Neural crest cell (in vitro differentiated cells): ENCODE data around the gene NBEAL2. TPM values are rescaled to one million over a fixed set of nuclear protein-coding genes. Genes with fewer than 3 reads are reported as not detected.

Experiments used
- DNase-seq: peaks from one replicate; pipeline ENCODE4 v3.0.0; 2021; ENCODE audit warnings: low read depth, mixed read lengths, low spot score
- H3K27ac Mint-ChIP-seq: one replicate; pipeline ENCODE4 v1.8.0; 2021; ENCODE audit warnings: mild to moderate bottlenecking, mixed read lengths; ENCODE audit not compliant: unreplicated experiment
- H3K27me3 Mint-ChIP-seq: 2 replicates; pipeline ENCODE4 v1.8.0; 2021; ENCODE audit warnings: low read depth, mild to moderate bottlenecking, mixed read lengths
- H3K36me3 Mint-ChIP-seq: 2 replicates; pipeline ENCODE4 v1.8.0; 2021; ENCODE audit warnings: low read depth, mild to moderate bottlenecking, mixed read lengths
- H3K4me1 Mint-ChIP-seq: 2 replicates; pipeline ENCODE4 v1.8.0; 2021; ENCODE audit warnings: mixed read lengths
- H3K4me3 Mint-ChIP-seq: one replicate; pipeline ENCODE4 v1.8.0; 2021; ENCODE audit warnings: mild to moderate bottlenecking, mixed read lengths
- H3K9me3 Mint-ChIP-seq: 2 replicates; pipeline ENCODE4 v1.8.0; 2021; ENCODE audit warnings: mixed read lengths
- total RNA-seq: library from RNA; stranded (reverse); gene quantifications from 2 replicates; pipeline ENCODE4 v1.2.1, GENCODE V29; 2021
- TF ChIP-seq, protein P1 (sequence below): fragments of 200-600 bp; sonication (generic); conservative IDR thresholded peaks from 2 replicates; pipeline ENCODE4 v1.5.0; 2021; ENCODE audit warnings: antibody characterized with exemption, mild to moderate bottlenecking

Gene NBEAL2
- total RNA-seq, 1 donor from 2014 or later: 25.2 TPM

DNA sequence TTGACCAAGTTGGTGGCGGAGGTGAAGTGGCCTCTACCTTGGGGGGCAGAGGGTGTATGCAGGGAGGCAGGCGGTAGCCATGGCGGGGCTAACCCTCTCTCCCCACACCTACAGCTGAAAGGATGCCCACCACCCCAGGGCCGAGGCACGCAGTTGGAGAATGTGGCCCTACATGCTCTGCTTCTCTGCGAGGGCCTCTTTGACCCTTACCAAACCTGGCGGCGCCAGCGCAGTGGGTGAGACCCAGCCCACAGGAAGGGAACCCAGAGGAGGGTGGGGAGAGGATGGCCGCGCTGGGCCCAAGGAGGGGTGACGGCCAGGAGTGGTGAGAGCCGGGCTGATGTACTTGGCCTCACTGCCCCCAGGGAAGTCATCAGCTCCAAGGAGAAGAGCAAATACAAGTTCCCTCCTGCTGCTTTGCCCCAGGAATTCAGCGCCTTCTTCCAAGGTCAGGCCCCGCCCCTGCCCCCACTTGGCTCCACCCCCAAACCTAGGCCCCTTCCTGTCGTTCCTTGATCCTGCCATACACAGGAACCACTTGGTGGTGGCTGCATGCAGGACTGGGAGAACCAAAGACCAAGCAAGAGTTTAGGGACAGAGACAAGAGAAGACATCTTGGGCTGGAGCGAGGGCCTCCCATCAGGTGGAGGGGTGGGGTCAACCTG, 9.8 kb downstream of the NBEAL2 start:
- Mint-ChIP-seq H3K9me3 (no peaks in the 10 kb centered on the region), H3K4me3 (no peak overlapping the region), H3K36me3 (no peaks in the 10 kb centered on the region), H3K27ac (no peak overlapping the region), H3K4me1 (peaks cover 4% of the 10 kb centered on the region), H3K27me3 (no peaks in the 10 kb centered on the region)
- DNase-seq: no peak
- TF ChIP-seq, protein P1, sequence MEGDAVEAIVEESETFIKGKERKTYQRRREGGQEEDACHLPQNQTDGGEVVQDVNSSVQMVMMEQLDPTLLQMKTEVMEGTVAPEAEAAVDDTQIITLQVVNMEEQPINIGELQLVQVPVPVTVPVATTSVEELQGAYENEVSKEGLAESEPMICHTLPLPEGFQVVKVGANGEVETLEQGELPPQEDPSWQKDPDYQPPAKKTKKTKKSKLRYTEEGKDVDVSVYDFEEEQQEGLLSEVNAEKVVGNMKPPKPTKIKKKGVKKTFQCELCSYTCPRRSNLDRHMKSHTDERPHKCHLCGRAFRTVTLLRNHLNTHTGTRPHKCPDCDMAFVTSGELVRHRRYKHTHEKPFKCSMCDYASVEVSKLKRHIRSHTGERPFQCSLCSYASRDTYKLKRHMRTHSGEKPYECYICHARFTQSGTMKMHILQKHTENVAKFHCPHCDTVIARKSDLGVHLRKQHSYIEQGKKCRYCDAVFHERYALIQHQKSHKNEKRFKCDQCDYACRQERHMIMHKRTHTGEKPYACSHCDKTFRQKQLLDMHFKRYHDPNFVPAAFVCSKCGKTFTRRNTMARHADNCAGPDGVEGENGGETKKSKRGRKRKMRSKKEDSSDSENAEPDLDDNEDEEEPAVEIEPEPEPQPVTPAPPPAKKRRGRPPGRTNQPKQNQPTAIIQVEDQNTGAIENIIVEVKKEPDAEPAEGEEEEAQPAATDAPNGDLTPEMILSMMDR: no peak

DNA sequence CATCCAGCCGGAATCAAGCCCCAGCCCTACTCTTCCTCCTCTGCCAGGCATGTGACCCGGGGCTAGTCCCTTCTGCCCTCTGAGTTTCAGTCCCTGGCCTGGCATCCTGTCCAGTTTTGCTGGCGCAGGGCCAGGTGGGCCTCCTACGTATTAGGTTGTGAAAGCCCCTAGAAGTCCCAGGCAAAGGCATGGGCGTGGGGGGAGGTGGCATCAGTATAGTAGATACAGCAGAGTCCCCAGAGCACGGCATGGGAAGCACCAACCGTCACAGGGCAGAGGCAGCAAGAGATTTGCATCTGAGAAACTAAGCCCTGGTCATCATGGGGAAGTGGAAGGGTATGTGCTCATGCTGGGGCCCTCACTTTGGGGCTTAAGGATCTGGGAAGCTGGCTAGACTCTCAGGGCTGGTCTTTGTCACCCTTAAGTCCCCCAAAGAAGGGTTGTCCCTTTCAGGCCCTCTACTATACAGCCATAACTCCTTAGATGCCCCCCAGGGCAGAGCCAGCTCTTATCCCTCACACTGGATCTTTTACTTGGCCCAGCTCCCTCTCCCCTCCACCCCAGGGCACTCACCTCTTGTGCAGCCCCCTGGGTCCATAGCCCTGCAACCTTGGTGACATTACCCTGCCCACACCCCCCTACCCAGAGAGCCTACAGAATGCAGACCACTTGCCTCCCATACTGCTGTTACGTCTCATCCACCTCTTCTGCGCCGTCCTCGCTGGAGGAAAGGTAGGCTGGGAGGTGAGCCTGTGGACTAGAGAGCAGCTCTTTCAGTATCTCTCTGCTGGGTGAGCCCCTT, 11.3 kb downstream of the NBEAL2 start:
- H3K4me3 Mint-ChIP-seq: no peak overlapping the region
- H3K27me3 Mint-ChIP-seq: no peaks in the 10 kb centered on the region
- no peaks in the 10 kb centered on the region for H3K9me3 Mint-ChIP-seq
- TF ChIP-seq, protein P1: no peak
- H3K4me1 Mint-ChIP-seq: peaks cover 4% of the 10 kb centered on the region
- no peak for DNase-seq
- H3K36me3 Mint-ChIP-seq: no peaks in the 10 kb centered on the region
- H3K27ac Mint-ChIP-seq: no peak overlapping the region

- Mint-ChIP-seq H3K36me3 (no peaks in the 10 kb centered on the region), H3K4me3 (no peak overlapping the region), H3K4me1 (no peaks in the 10 kb centered on the region), H3K9me3 (no peaks in the 10 kb centered on the region), H3K27ac (no peak overlapping the region), H3K27me3 (no peaks in the 10 kb centered on the region)
- TF ChIP-seq, protein P1: no peak
- DNase-seq: no peak
Measured at GRCh38 chr3:46991406-46992165, 12.1 kb downstream of the NBEAL2 start.

DNA sequence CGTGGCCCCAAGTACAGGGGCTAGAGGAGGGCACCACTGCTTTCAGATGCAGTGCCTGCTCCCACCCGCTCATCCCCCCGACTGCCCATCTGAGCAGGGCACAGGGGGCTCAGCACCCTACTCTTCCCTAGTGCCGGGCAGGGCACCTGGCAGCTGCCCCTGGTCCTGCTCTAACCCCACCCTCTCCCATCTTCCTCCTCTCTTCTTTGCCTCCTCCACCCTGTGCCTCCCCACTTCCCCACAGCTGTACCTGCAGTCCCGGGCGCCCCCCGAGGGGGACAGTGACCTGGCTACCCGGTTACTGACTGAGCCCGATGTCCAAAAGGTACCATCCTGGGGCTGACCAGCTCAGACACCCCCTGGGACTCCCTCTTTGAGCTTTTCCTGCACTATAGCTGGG, 12.8 kb downstream of the NBEAL2 start:
- Mint-ChIP-seq H3K36me3 (no peaks in the 10 kb centered on the region), H3K27ac (no peak overlapping the region), H3K9me3 (no peaks in the 10 kb centered on the region), H3K4me1 (no peaks in the 10 kb centered on the region), H3K4me3 (no peak overlapping the region), H3K27me3 (no peaks in the 10 kb centered on the region)
- TF ChIP-seq, protein P1: no peak
- no peak for DNase-seq

- H3K36me3 Mint-ChIP-seq: no peaks in the 10 kb centered on the region
Measured at GRCh38 chr3:46993292-46993691, 13.8 kb downstream of the NBEAL2 start.

More at GRCh38 chr3:46993292-46993691, 13.8 kb downstream of the NBEAL2 start:
- no peak overlapping the region for H3K4me3 Mint-ChIP-seq
- H3K4me1 Mint-ChIP-seq: no peaks in the 10 kb centered on the region
- H3K27ac Mint-ChIP-seq: no peak overlapping the region
- DNase-seq: no peak
- H3K27me3 Mint-ChIP-seq: no peaks in the 10 kb centered on the region
- no peaks in the 10 kb centered on the region for H3K9me3 Mint-ChIP-seq
- TF ChIP-seq, protein P1: no peak
